ENCODE measurements around the gene TTLL8.

TTLL8 gene

DNA sequence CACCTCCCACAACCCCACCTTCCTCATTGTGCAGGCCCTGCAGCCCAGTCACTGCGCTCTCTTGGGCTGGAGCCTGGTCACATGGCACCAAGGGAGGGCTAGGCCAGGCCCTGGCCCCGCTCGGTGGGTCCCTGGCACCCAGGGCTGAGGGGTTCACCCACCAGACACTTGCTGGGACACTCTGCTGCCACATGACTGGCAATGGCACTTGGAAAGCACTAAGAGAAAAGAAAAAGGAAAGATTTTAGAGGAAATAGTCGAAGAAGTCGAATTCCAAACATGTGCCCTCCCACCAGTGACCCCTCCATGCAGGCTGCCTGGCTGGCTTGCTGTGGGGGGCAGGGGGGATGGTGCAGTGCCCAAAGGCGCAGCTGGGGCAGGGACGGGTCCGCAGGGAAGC, 12.3 kb upstream of the TTLL8 start:
- Histone ChIP-seq H3K79me2 (ENCODE audit: low read length) (no peaks in the 10 kb centered on the region), H3K9ac (ENCODE audit: low read length) (no peak overlapping the region), H3K4me3 (ENCODE audit: low read length) (no peak overlapping the region), H4K20me1 (ENCODE audit: insufficient read depth, low read length) (no peaks in the 10 kb centered on the region), H3K9me3 (replicated peaks; ENCODE audit: insufficient read depth, low read length) (no peaks in the 10 kb centered on the region), H3F3A (ENCODE audit: insufficient read depth, low read length) (no peaks in the 10 kb centered on the region), H3K4me1 (ENCODE audit: low read length) (no peaks in the 10 kb centered on the region), H3K36me3 (replicated peaks; ENCODE audit: insufficient read depth, low read length) (no peaks in the 10 kb centered on the region), H3K27ac (ENCODE audit: low read length) (no peak overlapping the region), H3K4me2 (ENCODE audit: low read depth, low read length) (no peak overlapping the region), H3K27me3 (replicated peaks; ENCODE audit: insufficient read depth, low read length) (peaks cover 62% of the 10 kb centered on the region), H3K9me2 (replicated peaks; ENCODE audit: insufficient read depth, low read length) (no peaks in the 10 kb centered on the region), H2AFZ (ENCODE audit: low read length) (no peak overlapping the region)
- TF ChIP-seq EZH2 (optimal IDR thresholded peaks at IDR 0.05; ENCODE audit: low read depth, low read length), result no peak
- no peak for TF ChIP-seq EZH2phosphoT487 (IDR thresholded peaks at IDR 0.05; ENCODE audit: low read length)
- TF ChIP-seq, protein P1, sequence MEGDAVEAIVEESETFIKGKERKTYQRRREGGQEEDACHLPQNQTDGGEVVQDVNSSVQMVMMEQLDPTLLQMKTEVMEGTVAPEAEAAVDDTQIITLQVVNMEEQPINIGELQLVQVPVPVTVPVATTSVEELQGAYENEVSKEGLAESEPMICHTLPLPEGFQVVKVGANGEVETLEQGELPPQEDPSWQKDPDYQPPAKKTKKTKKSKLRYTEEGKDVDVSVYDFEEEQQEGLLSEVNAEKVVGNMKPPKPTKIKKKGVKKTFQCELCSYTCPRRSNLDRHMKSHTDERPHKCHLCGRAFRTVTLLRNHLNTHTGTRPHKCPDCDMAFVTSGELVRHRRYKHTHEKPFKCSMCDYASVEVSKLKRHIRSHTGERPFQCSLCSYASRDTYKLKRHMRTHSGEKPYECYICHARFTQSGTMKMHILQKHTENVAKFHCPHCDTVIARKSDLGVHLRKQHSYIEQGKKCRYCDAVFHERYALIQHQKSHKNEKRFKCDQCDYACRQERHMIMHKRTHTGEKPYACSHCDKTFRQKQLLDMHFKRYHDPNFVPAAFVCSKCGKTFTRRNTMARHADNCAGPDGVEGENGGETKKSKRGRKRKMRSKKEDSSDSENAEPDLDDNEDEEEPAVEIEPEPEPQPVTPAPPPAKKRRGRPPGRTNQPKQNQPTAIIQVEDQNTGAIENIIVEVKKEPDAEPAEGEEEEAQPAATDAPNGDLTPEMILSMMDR (IDR thresholded peaks at IDR 0.05; ENCODE audit: low read length), result no peak
- no peak for DNase-seq

DNA sequence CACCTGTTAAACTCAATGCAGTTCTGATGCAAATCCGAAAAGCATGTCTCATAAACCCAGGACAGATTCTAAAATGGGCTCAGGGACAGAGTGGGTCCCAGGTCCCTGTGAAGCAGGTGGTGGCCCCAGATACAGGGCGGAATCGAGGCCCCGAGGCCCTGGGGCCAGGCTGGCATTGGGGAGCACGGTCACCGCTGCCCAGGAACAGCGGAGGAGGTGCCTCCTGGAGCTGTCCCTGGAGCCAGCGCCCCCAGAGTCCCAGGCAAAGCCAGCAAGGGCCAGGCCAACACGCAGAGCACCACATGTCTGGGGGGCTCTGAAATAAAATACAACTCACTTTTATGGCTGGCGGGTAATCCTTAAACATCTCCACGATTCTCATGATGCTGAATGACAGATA, 10.0 kb upstream of the TTLL8 start:
- H4K20me1 ChIP-seq (ENCODE audit: insufficient read depth, low read length), result no peaks in the 10 kb centered on the region
- H3K4me1 ChIP-seq (ENCODE audit: low read length), result no peaks in the 10 kb centered on the region
- TF ChIP-seq, protein P1 (IDR thresholded peaks at IDR 0.05; ENCODE audit: low read length), result no peak
- TF ChIP-seq EZH2 (optimal IDR thresholded peaks at IDR 0.05; ENCODE audit: low read depth, low read length) (no peak), EZH2phosphoT487 (IDR thresholded peaks at IDR 0.05; ENCODE audit: low read length) (no peak)
- no peak overlapping the region for H3K9ac ChIP-seq (ENCODE audit: low read length)
- H3K27me3 ChIP-seq (replicated peaks; ENCODE audit: insufficient read depth, low read length), result peaks cover 70% of the 10 kb centered on the region
- H2AFZ ChIP-seq (ENCODE audit: low read length), result no peak overlapping the region
- no peak overlapping the region for H3K4me3 ChIP-seq (ENCODE audit: low read length)
- no peak overlapping the region for H3K27ac ChIP-seq (ENCODE audit: low read length)
- H3K9me2 ChIP-seq (replicated peaks; ENCODE audit: insufficient read depth, low read length), result no peaks in the 10 kb centered on the region
- H3K79me2 ChIP-seq (ENCODE audit: low read length), result no peaks in the 10 kb centered on the region
- no peaks in the 10 kb centered on the region for H3F3A ChIP-seq (ENCODE audit: insufficient read depth, low read length)
- no peaks in the 10 kb centered on the region for H3K36me3 ChIP-seq (replicated peaks; ENCODE audit: insufficient read depth, low read length)
- no peaks in the 10 kb centered on the region for H3K9me3 ChIP-seq (replicated peaks; ENCODE audit: insufficient read depth, low read length)
- DNase-seq, result no peak
- no peak overlapping the region for H3K4me2 ChIP-seq (ENCODE audit: low read depth, low read length)

- H3K4me3 ChIP-seq (ENCODE audit: low read length), result no peak overlapping the region
- no peaks in the 10 kb centered on the region for H3K9me3 ChIP-seq (replicated peaks; ENCODE audit: insufficient read depth, low read length)
- H4K20me1 ChIP-seq (ENCODE audit: insufficient read depth, low read length), result no peaks in the 10 kb centered on the region
- no peak for DNase-seq
- H2AFZ ChIP-seq (ENCODE audit: low read length), result no peak overlapping the region
- TF ChIP-seq, protein P1 (IDR thresholded peaks at IDR 0.05; ENCODE audit: low read length), result no peak
- TF ChIP-seq EZH2 (optimal IDR thresholded peaks at IDR 0.05; ENCODE audit: low read depth, low read length) (no peak), EZH2phosphoT487 (IDR thresholded peaks at IDR 0.05; ENCODE audit: low read length) (no peak)
- H3K4me2 ChIP-seq (ENCODE audit: low read depth, low read length), result no peak overlapping the region
- no peaks in the 10 kb centered on the region for H3F3A ChIP-seq (ENCODE audit: insufficient read depth, low read length)
- H3K79me2 ChIP-seq (ENCODE audit: low read length), result no peaks in the 10 kb centered on the region
- H3K36me3 ChIP-seq (replicated peaks; ENCODE audit: insufficient read depth, low read length), result no peaks in the 10 kb centered on the region
- no peak overlapping the region for H3K27ac ChIP-seq (ENCODE audit: low read length)
- H3K27me3 ChIP-seq (replicated peaks; ENCODE audit: insufficient read depth, low read length), result peaks cover 75% of the 10 kb centered on the region
- no peak overlapping the region for H3K9ac ChIP-seq (ENCODE audit: low read length)
- no peaks in the 10 kb centered on the region for H3K9me2 ChIP-seq (replicated peaks; ENCODE audit: insufficient read depth, low read length)
- no peaks in the 10 kb centered on the region for H3K4me1 ChIP-seq (ENCODE audit: low read length)
These were observed 9.1 kb upstream of the TTLL8 start for GRCh38 chr22:50067244-50067643.
